ENCODE results near the gene NDC1.
"Not testable (repeated sequence)": the region's sequence is repeated elsewhere in the genome, so short reads cannot be mapped to it uniquely, and the experiment has no call there.

Gene NDC1

GRCh38 chr1:53766194-53766742, 71.8 kb downstream of the NDC1 start:
- DNase-seq (ENCODE audit: low read depth in 4 of 4, low spot score in 1 of 4): no peak

- DNase-seq (ENCODE audit: low read depth in 4 of 4, low spot score in 1 of 4): no peak
Observed at GRCh38 chr1:53765657-53766056, 72.4 kb downstream of the NDC1 start.

GRCh38 chr1:53763911-53764310, 74.2 kb downstream of the NDC1 start:
- no peak for DNase-seq (ENCODE audit: low read depth in 4 of 4, low spot score in 1 of 4)

- no peak for DNase-seq (ENCODE audit: low read depth in 4 of 4, low spot score in 1 of 4)
Observed at GRCh38 chr1:53763461-53763860, 74.6 kb downstream of the NDC1 start.

GRCh38 chr1:53760497-53760896, 77.6 kb downstream of the NDC1 start:
- DNase-seq (ENCODE audit: low read depth in 4 of 4, low spot score in 1 of 4): not testable (repeated sequence)

GRCh38 chr1:53755874-53756273, 82.2 kb downstream of the NDC1 start:
- no peak for DNase-seq (ENCODE audit: low read depth in 4 of 4, low spot score in 1 of 4)

- DNase-seq (ENCODE audit: low read depth in 4 of 4, low spot score in 1 of 4): no peak
Observed at GRCh38 chr1:53754484-53755312, 83.4 kb downstream of the NDC1 start.

- no peak for DNase-seq (ENCODE audit: low read depth in 4 of 4, low spot score in 1 of 4)
Observed at GRCh38 chr1:53752281-53752680, 85.8 kb downstream of the NDC1 start.

- DNase-seq (ENCODE audit: low read depth in 4 of 4, low spot score in 1 of 4): no peak
Observed at GRCh38 chr1:53747841-53748240, 90.3 kb downstream of the NDC1 start.

GRCh38 chr1:53740621-53741105, 97.4 kb downstream of the NDC1 start:
- no peak for DNase-seq (ENCODE audit: low read depth in 4 of 4, low spot score in 1 of 4)

GRCh38 chr1:53739109-53739681, 98.9 kb downstream of the NDC1 start, which contains the start of gene GLIS1:
Gene GLIS1 (minus strand): TSS chr1:53739164. CDS start chr1:53738064, 1,100 bp downstream.
- peak in 3 of 4 experiments; percentile 26 to 61 (median 36) for DNase-seq (ENCODE audit: low read depth in 4 of 4, low spot score in 1 of 4)

GRCh38 chr1:53738205-53739108, 99.6 kb downstream of the NDC1 start:
- DNase-seq (ENCODE audit: low read depth in 4 of 4, low spot score in 1 of 4): no peak

GRCh38 chr1:53737648-53738204, 100.4 kb downstream of the NDC1 start:
- DNase-seq (ENCODE audit: low read depth in 4 of 4, low spot score in 1 of 4): no peak

GRCh38 chr1:53736290-53736689, 101.8 kb downstream of the NDC1 start:
- DNase-seq (ENCODE audit: low read depth in 4 of 4, low spot score in 1 of 4): no peak

- no peak for DNase-seq (ENCODE audit: low read depth in 4 of 4, low spot score in 1 of 4)
Observed at GRCh38 chr1:53735681-53736080, 102.4 kb downstream of the NDC1 start.

GRCh38 chr1:53735261-53735660, 102.8 kb downstream of the NDC1 start:
- no peak for DNase-seq (ENCODE audit: low read depth in 4 of 4, low spot score in 1 of 4)

GRCh38 chr1:53734650-53735211, 103.4 kb downstream of the NDC1 start:
- DNase-seq (ENCODE audit: low read depth in 4 of 4, low spot score in 1 of 4): no peak

GRCh38 chr1:53733975-53734649, 104.0 kb downstream of the NDC1 start:
- DNase-seq (ENCODE audit: low read depth in 4 of 4, low spot score in 1 of 4): no peak

- DNase-seq (ENCODE audit: low read depth in 4 of 4, low spot score in 1 of 4): no peak
Observed at GRCh38 chr1:53733447-53733931, 104.6 kb downstream of the NDC1 start.

- DNase-seq (ENCODE audit: low read depth in 4 of 4, low spot score in 1 of 4): no peak
Observed at GRCh38 chr1:53732912-53733317, 105.2 kb downstream of the NDC1 start.

All from stimulated activated CD4-positive, alpha-beta T cell treated with anti-CD3 and anti-CD28 coated beads, Interleukin-1b, Interleukin-23, amount 100 ng/mL, for 24 hours (primary cell).